Activated T-cell treated with anti-CD3 and anti-CD28 coated beads, Interleukin-2, amount 50 U/mL, for 48 hours (primary cell): Measurements from ENCODE around the gene SPIRE1.
"Not testable (repeated sequence)": the region's sequence is repeated elsewhere in the genome, so short reads cannot be mapped to it uniquely, and the experiment has no call there.

ENCODE experiments used
- DNase-seq, 2 experiments: peaks; one replicate each; pipeline ENCODE4 v3.0.0-alpha.2; 2020

The SPIRE1 gene

GRCh38 chr18:12481915-12482314 is 176.0 kb downstream of the SPIRE1 start:
- not testable (repeated sequence) for DNase-seq

- no peak for DNase-seq
These were observed 177.9 kb downstream of the SPIRE1 start for GRCh38 chr18:12479982-12480381.

- no peak for DNase-seq
These were observed 178.4 kb downstream of the SPIRE1 start for GRCh38 chr18:12479536-12479935.

- DNase-seq, result no peak
These were observed 179.4 kb downstream of the SPIRE1 start for GRCh38 chr18:12478269-12479047.

GRCh38 chr18:12477606-12478005 is 180.3 kb downstream of the SPIRE1 start:
- DNase-seq, result no peak

- DNase-seq, result no peak
These were observed 181.0 kb downstream of the SPIRE1 start for GRCh38 chr18:12476955-12477354.

- DNase-seq, result no peak
These were observed 183.0 kb downstream of the SPIRE1 start for GRCh38 chr18:12474876-12475275.

GRCh38 chr18:12474146-12474545 is 183.8 kb downstream of the SPIRE1 start:
- no peak for DNase-seq

GRCh38 chr18:12470382-12471075 is 187.4 kb downstream of the SPIRE1 start:
- no peak for DNase-seq

- no peak for DNase-seq
These were observed 189.5 kb downstream of the SPIRE1 start for GRCh38 chr18:12468445-12468844.

GRCh38 chr18:12464731-12465130 is 193.2 kb downstream of the SPIRE1 start:
- DNase-seq, result no peak

GRCh38 chr18:12463191-12463590 is 194.7 kb downstream of the SPIRE1 start:
- DNase-seq, result no peak

- DNase-seq, result no peak
These were observed 195.7 kb downstream of the SPIRE1 start for GRCh38 chr18:12462242-12462641.

- DNase-seq, result no peak
These were observed 196.6 kb downstream of the SPIRE1 start for GRCh38 chr18:12461326-12461725.

- no peak for DNase-seq
These were observed 197.0 kb downstream of the SPIRE1 start for GRCh38 chr18:12460874-12461273.

GRCh38 chr18:12458771-12459170 is 199.1 kb downstream of the SPIRE1 start:
- DNase-seq, result no peak

GRCh38 chr18:12456441-12456840 is 201.5 kb downstream of the SPIRE1 start:
- no peak for DNase-seq

- no peak for DNase-seq
These were observed 202.4 kb downstream of the SPIRE1 start for GRCh38 chr18:12455496-12455895.

- DNase-seq, result no peak
These were observed 205.1 kb downstream of the SPIRE1 start for GRCh38 chr18:12452784-12453183.

GRCh38 chr18:12451428-12451827 is 206.5 kb downstream of the SPIRE1 start:
- no peak for DNase-seq

- no peak for DNase-seq
These were observed 208.7 kb downstream of the SPIRE1 start for GRCh38 chr18:12449051-12449785.

- DNase-seq, result no peak
These were observed 212.4 kb downstream of the SPIRE1 start for GRCh38 chr18:12445554-12445953.

- no peak for DNase-seq
These were observed 214.4 kb downstream of the SPIRE1 start for GRCh38 chr18:12443551-12443950.

GRCh38 chr18:12442946-12443345 is 215.0 kb downstream of the SPIRE1 start:
- DNase-seq, result no peak
